ENCODE results near the gene VN1R2. TPM values are rescaled to one million over a fixed set of nuclear protein-coding genes. Genes with fewer than 3 reads are reported as not detected.
"Not testable (repeated sequence)": the region's sequence is repeated elsewhere in the genome, so short reads cannot be mapped to it uniquely, and the experiment has no call there.

VN1R2 gene
- not detected for total RNA-seq
- long read RNA-seq, result 0 reads

DNA sequence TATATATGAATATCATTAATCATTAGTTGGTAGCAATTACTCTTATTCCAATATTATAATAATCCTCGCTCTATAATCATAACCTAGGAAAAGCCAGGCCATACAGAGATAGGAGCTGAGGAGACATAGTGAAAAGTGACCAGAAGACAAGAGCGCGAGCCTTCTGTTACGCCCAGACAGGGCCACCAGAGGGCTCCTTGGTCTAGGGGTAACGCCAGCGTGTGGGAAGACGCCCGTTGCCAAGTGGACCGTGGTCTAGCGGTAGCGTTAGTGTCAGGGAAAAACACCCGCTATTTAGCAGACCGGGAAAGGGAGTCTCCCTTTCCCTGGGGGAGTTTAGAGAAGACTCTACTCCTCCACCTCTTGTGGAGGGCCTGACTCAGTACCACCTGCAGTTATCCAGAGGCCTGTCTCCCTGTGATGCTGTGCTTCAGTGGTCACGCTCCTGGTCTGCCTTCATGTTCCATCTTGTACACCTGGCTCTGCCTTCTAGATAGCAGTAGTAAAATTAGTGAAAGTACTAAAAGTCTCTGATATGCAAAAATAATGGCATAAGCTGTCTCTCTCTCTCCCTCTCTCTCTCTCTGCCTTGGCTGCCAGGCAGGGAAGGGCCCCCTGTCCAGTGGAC, at the start of gene VN1R2:
Gene VN1R2 (plus strand): TSS at position 578 of the 628 bp plus-strand sequence. CDS start 84 bp downstream, outside the sequence.
- DNase-seq; ATAC-seq; intact Hi-C loops (cut with micrococcal nuclease): not testable (repeated sequence)

- DNase-seq; ATAC-seq; intact Hi-C loops (cut with micrococcal nuclease): not testable (repeated sequence)
Measured at GRCh38 chr19:53211554-53211953, 46.5 kb upstream of the VN1R2 start.

GRCh38 chr19:53212703-53213320, 45.3 kb upstream of the VN1R2 start:
- intact Hi-C loops (cut with micrococcal nuclease), result no loop called here
- ATAC-seq, result no peak
- DNase-seq, result no peak

DNA sequence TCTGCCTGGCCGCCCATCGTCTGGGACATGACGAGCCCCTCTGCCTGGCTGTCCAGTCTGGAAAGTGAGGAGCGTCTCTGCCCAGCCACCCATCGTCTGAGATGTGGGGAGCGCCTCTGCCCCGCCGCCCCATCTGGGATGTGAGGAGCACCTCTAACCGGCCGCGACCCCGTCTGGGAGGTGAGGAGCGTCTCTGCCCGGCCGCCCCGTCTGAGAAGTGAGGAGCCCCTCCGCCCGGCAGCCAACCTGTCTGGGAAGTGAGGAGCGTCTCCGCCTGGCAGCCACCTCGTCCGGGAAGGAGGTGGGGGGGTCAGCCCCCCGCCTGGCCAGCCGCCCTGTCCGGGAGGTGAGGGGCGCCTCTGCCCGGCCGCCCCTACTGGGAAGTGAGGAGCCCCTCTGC, 35.4 kb upstream of the VN1R2 start:
- ATAC-seq; DNase-seq; intact Hi-C loops (cut with micrococcal nuclease): not testable (repeated sequence)

- DNase-seq (no peak), ATAC-seq (no peak)
- intact Hi-C loops (cut with micrococcal nuclease), result no loop called here
Measured at GRCh38 chr19:53224606-53225005, 33.5 kb upstream of the VN1R2 start.

- DNase-seq (no peak), ATAC-seq (no peak)
- intact Hi-C loops (cut with micrococcal nuclease), result no loop called here
Measured at GRCh38 chr19:53237114-53237777, 20.8 kb upstream of the VN1R2 start.

DNA sequence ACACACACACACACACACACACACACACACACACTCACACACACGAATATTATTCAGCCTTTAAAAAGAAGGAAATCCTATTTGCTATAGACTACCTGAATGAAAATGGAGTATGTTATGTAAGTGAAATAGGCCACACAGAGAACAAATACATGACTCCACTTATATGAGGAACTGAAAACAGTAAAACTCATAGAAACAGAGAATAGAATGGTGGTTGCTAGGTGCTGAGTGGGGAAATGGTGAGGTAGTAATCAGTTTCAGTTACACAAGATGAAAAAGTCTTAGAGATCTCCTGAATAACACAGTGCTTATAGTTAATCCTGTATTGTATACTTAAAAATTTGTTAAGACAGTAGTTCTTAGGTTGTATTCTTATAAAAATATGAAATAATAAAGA, 11.6 kb upstream of the VN1R2 start:
- ATAC-seq, result no peak
- no peak for DNase-seq
- intact Hi-C loops (cut with micrococcal nuclease), result no loop called here

DNA sequence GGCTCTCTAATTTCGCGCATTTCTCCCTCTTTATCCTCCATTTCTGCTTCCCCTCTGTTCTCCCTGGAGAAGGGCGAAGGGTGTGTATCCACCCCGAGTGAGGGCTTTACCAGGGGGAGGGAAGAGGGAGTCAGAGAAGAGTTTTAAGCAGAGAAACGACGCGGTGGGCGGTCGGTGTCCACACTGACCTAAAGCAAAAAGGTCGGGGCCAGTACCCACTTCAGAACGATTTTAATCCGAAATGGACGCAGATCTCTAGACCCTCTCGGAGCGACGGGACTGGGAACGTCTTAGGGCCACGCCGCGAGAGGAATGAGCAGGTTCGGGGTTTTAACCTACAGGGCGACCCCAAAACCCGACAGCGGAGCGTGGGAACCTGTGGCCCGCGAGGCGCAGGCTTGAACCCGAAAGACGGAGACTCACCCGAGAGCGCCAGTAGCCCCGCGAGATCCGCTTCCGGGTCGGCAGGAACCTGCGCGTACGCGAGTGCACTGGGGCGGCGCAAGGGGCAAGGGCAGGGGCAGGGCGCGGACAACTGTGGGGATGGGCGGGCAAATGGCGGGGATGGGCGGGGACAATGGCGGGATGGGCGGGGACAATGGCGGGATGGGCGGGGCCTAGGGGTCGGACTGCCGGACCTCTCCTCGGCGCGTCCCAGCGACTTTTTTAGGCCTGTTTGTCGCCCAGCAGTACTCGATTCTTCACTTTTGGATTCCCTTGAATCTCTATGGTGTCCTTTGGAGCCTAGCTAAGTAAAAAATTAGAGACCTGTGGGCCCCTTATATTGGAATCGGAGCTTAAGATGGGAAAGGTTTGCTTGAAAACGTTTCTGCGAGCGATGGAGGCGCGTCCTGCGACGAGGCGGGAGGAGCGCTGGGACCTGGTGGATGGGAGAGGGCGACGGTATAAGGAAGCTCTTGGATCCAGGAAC, 3.4 kb upstream of the VN1R2 start, which contains the start of gene ZNF677:
Gene ZNF677 (minus strand): TSS at position 463 of the 931 bp plus-strand sequence. CDS start 3,323 bp downstream, outside the sequence.
- intact Hi-C loops (cut with micrococcal nuclease), result no loop called here
- DNase-seq (peak; percentile 96), ATAC-seq (peak; percentile 100)

DNA sequence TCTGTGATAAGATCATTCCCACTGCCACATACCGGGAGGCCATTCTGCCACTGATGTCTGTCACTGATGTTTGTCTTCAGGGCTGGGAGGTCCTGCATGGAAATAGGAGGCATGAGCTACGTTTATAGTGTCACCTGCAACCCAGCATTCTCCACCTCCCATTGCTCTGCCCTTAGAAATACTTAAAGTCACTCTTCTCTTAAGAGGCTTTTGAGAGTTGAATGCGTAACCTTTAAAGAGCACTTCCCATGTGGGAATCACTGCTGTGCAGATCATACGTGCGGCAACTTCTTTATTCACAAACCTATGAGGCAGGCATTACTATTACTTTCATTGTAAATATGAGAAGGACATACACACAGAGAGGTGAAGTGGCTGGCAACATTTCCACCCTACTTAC, 9.5 kb downstream of the VN1R2 start, which contains the start of gene VN1R4:
Gene VN1R4 (minus strand): TSS at position 101 of the 400 bp plus-strand sequence. CDS start 58 bp downstream, at position 43.
- ATAC-seq; DNase-seq; intact Hi-C loops (cut with micrococcal nuclease): not testable (repeated sequence)

DNA sequence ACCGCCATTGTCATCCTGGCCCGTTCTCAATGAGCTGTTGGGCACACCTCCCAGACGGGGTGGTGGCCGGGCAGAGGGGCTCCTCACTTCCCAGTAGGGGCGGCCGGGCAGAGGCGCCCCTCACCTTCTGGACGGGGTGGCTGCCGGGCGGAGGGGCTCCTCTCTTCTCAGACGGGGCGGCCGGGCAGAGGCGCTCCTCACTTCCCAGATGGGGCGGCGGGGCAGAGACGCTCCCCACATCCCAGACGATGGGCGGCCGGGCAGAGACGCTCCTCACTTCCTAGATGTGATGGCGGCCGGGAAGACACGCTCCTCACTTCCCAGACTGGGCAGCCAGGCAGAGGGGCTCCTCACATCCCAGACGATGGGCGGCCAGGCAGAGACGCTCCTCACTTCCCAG, 11.8 kb downstream of the VN1R2 start:
- DNase-seq; intact Hi-C loops (cut with micrococcal nuclease); ATAC-seq: not testable (repeated sequence)

- ATAC-seq (no peak), DNase-seq (no peak)
- intact Hi-C loops (cut with micrococcal nuclease), result no loop called here
Measured at GRCh38 chr19:53272044-53272443, 14.0 kb downstream of the VN1R2 start.

DNA sequence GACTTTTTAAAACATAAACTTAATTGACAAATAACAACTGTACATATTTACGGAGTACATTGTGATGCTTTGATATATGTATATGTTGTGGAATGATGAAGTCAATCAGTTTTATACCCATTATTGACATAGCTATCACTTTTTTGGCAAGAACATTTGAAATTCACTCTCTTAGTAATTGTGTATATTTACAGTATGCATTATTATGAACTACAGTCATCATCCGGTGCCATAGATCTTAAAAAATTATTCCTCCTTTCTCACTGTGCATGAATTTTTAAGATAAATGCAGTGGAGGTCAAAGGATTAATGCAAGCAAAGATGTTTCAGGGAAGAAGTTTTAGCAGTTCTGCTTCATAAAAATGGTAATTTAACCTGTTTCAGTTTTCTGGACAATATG, 17.4 kb downstream of the VN1R2 start:
- intact Hi-C loops (cut with micrococcal nuclease), result no loop called here
- no peak for ATAC-seq
- DNase-seq, result no peak

DNA sequence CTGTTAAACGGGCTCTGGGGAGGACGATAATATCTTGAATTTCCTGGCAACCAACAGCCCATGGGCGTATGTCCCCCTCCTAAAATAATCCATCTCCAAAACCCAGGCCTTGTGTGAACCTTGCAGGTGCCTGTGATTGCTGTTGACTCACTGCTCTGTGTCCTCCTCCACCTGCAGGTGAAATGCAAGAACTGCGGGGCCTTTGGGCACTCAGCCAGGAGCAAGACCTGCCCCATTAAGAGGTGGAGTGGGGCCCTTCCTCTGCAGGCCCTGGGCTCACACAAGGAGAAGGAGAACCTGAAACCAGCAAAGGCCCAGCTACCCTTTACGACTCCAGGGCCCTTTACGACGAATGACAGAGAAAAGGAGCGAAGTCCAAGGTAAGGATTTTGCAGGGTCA, 23.9 kb downstream of the VN1R2 start:
- DNase-seq; ATAC-seq; intact Hi-C loops (cut with micrococcal nuclease): not testable (repeated sequence)

DNA sequence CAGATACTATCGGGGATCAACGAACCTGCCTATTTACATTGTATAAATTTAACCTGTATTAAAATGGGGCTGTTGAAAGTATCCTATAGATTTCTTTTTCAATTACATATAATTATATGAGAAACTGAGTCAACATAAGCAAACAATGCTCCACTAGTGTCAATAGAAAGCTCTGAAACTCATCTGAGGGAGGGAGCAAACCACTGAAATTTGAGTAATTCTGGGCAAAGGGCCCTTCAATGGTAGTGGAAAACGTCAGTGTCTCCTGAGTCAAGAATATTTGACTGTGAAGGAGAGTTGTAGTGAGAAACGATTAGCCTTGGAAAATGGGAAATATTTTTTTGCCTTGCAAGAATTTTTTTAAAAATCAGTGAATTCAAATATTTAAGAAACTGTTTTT, 27.0 kb downstream of the VN1R2 start:
- DNase-seq, result no peak
- intact Hi-C loops (cut with micrococcal nuclease), result no loop called here
- no peak for ATAC-seq

GRCh38 chr19:53290758-53291549, 32.9 kb downstream of the VN1R2 start:
- no peak for ATAC-seq
- intact Hi-C loops (cut with micrococcal nuclease), result no loop called here
- no peak for DNase-seq

DNA sequence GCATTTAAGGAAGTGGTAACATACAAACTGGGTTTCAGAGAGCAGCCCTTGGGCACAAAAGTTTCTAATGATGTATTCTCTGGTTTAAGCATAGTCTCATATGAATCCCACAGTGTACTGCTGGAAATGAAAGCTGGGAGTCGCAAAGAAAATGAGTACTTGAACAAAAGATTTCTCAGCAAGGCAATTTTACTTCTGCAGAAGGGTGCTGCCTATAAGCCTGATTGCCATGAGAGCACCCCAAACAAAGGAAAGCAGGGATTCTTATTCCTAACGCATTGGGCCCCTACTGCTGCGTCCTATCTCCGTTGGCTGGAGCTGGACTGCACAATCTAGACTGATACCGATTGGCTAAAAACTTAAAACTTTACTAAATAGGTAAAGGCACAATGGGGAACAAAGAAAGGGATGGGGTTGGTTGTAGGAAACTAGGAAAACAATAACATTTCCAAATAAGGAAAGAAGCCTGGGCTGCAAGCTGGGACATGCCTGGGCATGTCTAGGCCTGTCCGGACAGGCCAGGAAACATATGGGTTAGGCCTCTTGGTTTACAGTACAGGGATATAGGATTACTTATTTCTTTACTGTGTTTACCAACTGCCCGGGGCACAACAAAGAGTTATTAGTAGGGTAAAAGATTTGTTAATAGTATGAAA, 36.8 kb downstream of the VN1R2 start:
- intact Hi-C loops (cut with micrococcal nuclease), result no loop called here
- no peak for ATAC-seq

GRCh38 chr19:53301341-53301740, 43.2 kb downstream of the VN1R2 start:
- DNase-seq; intact Hi-C loops (cut with micrococcal nuclease); ATAC-seq: not testable (repeated sequence)

More for the DNA sequence above, 36.8 kb downstream of the VN1R2 start:
- no peak for DNase-seq

DNA sequence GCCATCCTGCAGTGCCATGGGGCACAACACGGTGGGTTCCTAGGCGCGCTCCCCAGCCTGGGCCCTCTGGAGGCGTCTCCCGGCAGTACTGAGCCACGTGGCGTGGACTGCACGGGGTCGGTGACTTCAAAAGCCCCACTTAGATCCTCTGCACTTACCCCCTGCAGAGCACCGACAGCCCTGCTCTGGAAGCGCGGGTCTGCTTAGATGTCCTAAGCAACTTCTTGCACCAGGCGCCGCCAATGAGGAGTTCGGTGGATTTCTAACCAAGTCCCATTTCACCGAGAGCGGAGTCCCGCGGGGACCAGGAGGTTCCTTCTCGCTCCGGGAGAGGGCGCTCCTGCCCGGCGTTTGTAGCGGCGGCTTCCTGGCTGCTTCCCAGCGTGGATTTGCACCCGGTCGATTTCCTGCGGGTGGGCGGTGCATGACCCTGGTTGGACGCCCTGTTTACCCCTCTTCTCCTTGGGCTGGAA, 50.3 kb downstream of the VN1R2 start:
- no peak for DNase-seq
- intact Hi-C loops (cut with micrococcal nuclease), result no loop called here
- ATAC-seq, result no peak

Measured in left ventricle myocardium superior (tissue), 1 donor.